GM18502 (cell line): ENCODE results near the gene ESRRA.

Experiments used
- ATAC-seq: cut with Tn5 transposase; IDR thresholded peaks from one replicate; pipeline ENCODE4 v1.9.1; 2021; ENCODE audit warnings: mild to moderate bottlenecking; ENCODE audit not compliant: unreplicated experiment, poor library complexity

Gene ESRRA

GRCh38 chr11:64269540-64270220, 35.6 kb upstream of the ESRRA start:
- ATAC-seq: peak; percentile 64

GRCh38 chr11:64275031-64275800, 30.1 kb upstream of the ESRRA start:
- ATAC-seq: no peak

GRCh38 chr11:64275841-64276240, 29.5 kb upstream of the ESRRA start:
- no peak for ATAC-seq

- no peak for ATAC-seq
These were observed 28.5 kb upstream of the ESRRA start for GRCh38 chr11:64276653-64277431.

- no peak for ATAC-seq
These were observed 26.6 kb upstream of the ESRRA start for GRCh38 chr11:64278576-64279190.

- no peak for ATAC-seq
These were observed 23.2 kb upstream of the ESRRA start for GRCh38 chr11:64281957-64282770.

GRCh38 chr11:64283092-64283491, 22.2 kb upstream of the ESRRA start:
- ATAC-seq: no peak

- peak; percentile 69 for ATAC-seq
These were observed 21.0 kb upstream of the ESRRA start, which contains the start of gene BAD for GRCh38 chr11:64284048-64284961. Gene BAD (minus strand): TSS chr11:64284665. CDS start chr11:64284368, 297 bp downstream.

- ATAC-seq: peak; percentile 61
These were observed 20.1 kb upstream of the ESRRA start, which contains the start of gene GPR137 for GRCh38 chr11:64284962-64285884. Gene GPR137 (plus strand): TSS chr11:64285848. CDS start chr11:64286525, 677 bp downstream.

- no peak for ATAC-seq
These were observed 19.2 kb upstream of the ESRRA start for GRCh38 chr11:64285885-64286800.

GRCh38 chr11:64286801-64287159, 18.5 kb upstream of the ESRRA start:
- ATAC-seq: no peak

- no peak for ATAC-seq
These were observed 17.5 kb upstream of the ESRRA start for GRCh38 chr11:64287676-64288352.

- ATAC-seq: no peak
These were observed 17.0 kb upstream of the ESRRA start for GRCh38 chr11:64288353-64288750.

GRCh38 chr11:64289002-64289564, 16.2 kb upstream of the ESRRA start:
- no peak for ATAC-seq

- no peak for ATAC-seq
These were observed 14.7 kb upstream of the ESRRA start for GRCh38 chr11:64290352-64291261.
